ENCODE data around the gene ACSF3.
"Not testable (repeated sequence)": the region's sequence is repeated elsewhere in the genome, so short reads cannot be mapped to it uniquely, and the experiment has no call there.

ACSF3 gene

DNA sequence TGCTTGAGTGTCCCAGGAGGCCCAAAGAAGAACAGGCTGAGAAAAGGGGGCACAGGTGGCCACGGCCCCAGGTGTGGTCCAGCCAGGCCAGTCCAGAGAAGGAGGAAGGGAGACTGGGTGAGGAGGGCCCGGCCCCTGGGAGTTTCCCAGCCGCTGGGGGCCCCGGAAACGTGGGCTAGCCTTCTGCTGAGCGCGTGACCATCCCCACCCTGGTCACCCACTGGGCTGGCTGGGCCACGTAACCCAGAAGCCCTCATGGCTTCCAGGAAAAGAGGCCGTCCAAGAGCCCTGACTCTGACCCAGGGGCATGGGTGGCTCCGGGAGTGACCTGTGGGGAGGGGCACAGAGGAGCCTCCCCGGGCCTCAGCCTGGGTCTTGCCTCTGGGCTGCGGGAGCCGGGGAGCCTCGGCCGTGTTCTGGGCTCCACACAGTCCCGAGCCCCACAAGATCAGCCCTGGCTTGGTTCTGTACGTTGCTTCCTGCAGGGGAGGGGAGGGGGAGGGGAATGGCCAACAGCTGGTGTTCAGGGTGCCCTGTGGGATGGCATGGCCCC, 29.8 kb upstream of the ACSF3 start:
- no peaks in the 10 kb centered on the region for H3K4me1 ChIP-seq
- H3K27me3 ChIP-seq = peaks cover 52% of the 10 kb centered on the region
- no peak for DNase-seq
- no peaks in the 10 kb centered on the region; the same call in 1 of the 2 replicates for H3K9me3 ChIP-seq
- TF ChIP-seq, protein P1, sequence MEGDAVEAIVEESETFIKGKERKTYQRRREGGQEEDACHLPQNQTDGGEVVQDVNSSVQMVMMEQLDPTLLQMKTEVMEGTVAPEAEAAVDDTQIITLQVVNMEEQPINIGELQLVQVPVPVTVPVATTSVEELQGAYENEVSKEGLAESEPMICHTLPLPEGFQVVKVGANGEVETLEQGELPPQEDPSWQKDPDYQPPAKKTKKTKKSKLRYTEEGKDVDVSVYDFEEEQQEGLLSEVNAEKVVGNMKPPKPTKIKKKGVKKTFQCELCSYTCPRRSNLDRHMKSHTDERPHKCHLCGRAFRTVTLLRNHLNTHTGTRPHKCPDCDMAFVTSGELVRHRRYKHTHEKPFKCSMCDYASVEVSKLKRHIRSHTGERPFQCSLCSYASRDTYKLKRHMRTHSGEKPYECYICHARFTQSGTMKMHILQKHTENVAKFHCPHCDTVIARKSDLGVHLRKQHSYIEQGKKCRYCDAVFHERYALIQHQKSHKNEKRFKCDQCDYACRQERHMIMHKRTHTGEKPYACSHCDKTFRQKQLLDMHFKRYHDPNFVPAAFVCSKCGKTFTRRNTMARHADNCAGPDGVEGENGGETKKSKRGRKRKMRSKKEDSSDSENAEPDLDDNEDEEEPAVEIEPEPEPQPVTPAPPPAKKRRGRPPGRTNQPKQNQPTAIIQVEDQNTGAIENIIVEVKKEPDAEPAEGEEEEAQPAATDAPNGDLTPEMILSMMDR (IDR thresholded peaks at IDR 0.05; ENCODE audit: low read depth, low read length) = no peak
- no peak overlapping the region for H3K4me3 ChIP-seq (ENCODE audit: low read depth, low read length)
- H3K36me3 ChIP-seq = no peaks in the 10 kb centered on the region

DNA sequence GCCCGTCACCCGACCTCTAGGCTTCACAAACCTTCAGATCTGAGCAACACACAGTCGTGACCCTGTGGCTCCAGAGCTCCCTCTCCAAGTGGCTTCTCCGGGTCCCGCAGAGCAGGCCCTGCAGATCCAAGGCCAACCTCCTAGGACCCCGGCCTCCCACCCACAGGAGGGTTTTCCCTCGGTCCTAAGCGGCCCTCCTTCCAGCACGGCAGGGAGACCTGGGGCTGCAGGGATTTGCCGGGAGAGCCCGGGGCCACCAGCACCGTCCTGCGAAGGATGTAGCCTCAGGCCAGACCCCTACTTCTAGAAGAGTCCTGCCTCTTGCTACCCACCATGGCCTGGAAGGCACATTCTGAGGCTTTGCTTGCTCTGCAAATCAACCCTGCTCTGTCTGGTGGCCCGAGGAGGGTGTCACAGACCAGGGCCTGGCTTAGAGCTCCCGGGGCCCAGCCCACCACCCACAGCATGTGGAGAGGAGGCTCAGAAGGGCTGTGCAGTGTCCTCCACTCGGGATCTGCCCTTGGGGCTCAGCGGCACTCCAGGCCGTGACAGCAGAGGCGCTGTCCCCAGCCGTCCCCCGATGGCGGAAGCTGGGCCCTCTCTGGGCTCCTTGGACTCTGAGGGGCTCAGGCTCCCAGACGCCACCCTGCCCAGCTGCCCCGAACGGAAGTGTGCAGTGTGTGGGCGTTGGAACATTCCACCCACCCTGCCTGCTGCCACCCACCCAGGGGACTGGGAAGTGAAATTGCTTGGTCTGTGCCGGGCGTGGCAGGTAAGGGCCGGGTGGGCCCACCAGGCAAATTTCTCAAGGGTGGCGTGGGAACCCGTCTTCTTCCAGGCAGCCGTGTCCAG, 28.8 kb upstream of the ACSF3 start:
- Histone ChIP-seq H3K36me3 (no peaks in the 10 kb centered on the region), H3K27me3 (peaks cover 55% of the 10 kb centered on the region), H3K4me1 (no peaks in the 10 kb centered on the region)

DNA sequence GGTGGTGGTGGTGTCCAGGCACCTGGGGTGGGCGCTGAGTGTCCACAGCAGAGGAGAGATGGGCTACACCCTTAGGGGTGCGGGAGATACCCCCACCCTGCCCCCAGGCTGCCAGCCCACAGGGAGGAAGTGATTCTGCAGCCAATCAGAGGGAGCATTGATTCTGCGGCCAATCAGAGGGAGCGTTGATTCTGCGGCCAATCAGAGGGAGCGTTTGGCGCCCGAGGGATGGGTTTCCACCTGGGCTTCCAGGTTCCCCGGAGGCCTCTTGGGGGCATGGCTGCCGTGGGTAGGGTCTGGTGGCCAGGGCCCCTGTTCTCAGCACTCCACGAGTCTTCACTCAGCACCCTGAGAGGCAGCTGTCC, 28.2 kb upstream of the ACSF3 start:
- Histone ChIP-seq H3K4me1 (no peaks in the 10 kb centered on the region), H3K27me3 (peaks cover 59% of the 10 kb centered on the region), H3K9me3 (no peaks in the 10 kb centered on the region), H3K36me3 (no peaks in the 10 kb centered on the region), H3K4me3 (ENCODE audit: low read depth, low read length) (no peak overlapping the region)
- TF ChIP-seq, protein P1 (IDR thresholded peaks at IDR 0.05; ENCODE audit: low read depth, low read length) = no peak
- no peak for DNase-seq

More for the DNA sequence above, 28.8 kb upstream of the ACSF3 start:
- no peaks in the 10 kb centered on the region for H3K9me3 ChIP-seq
- DNase-seq = no peak
- no peak overlapping the region for H3K4me3 ChIP-seq (ENCODE audit: low read depth, low read length)
- TF ChIP-seq, protein P1 (IDR thresholded peaks at IDR 0.05; ENCODE audit: low read depth, low read length) = no peak

DNA sequence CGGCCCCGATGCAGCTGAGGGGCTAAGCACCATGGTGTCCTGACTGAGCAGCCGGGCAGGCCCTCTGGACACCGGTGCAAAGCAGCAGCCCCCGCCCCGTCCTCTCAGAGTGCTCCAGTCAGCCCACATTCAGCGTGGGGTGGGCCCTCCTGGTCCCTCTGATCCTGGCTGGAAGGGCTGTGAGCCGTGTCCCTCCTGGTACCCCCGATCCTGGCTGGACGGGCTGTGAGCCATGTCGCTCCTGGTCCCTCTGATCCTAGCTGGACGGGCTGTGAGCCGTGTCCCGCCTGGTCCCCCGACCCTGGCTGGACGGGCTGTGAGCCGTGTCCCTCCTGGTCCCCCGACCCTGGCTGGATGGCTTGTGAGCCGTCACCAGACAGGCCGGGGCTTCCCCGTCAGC, 26.9 kb upstream of the ACSF3 start:
- Histone ChIP-seq H3K9me3 (no peaks in the 10 kb centered on the region), H3K4me1 (no peaks in the 10 kb centered on the region), H3K36me3 (no peaks in the 10 kb centered on the region), H3K27me3 (peaks cover 54% of the 10 kb centered on the region), H3K4me3 (ENCODE audit: low read depth, low read length) (no peak overlapping the region)
- TF ChIP-seq, protein P1 (IDR thresholded peaks at IDR 0.05; ENCODE audit: low read depth, low read length) = no peak
- no peak for DNase-seq

DNA sequence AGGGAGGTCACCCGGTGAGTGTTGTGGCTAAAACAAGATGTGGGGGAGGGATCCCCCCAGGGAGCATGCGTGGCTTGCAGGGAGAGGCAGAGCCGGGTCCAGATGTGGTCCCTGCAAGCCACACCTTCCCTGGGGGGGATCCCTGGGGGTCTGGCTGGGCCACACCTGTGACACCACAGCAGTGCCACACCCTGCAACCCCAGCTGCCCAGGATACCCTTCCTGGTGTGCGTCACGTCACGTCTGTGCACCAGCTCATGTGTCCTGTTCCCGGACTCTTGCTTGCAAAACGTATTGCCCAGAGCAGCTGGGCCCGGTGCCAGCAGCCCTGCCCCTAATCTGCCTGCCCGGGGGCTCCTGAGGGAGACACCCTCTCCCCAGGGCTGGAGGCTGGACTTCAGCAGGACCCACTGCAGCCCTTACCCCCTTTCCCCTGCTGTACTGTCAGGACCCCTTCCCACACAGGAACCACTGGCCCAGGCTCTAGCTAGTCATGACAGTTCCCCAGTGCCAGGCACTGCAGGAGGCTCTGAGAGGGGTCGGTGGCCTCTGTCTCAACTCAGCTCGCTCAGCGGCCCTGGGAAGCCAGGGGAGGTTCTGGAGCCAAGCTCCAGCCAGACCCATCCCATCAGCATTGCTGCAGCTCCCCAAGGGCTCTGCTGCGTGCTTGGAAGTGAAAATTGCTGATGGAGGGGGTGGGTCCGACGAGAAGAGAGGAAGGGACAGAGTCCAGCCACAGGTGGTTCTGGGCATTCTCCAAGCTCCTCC, 25.8 kb upstream of the ACSF3 start:
- TF ChIP-seq, protein P1 (IDR thresholded peaks at IDR 0.05; ENCODE audit: low read depth, low read length) = no peak
- no peak overlapping the region for H3K4me3 ChIP-seq (ENCODE audit: low read depth, low read length)
- DNase-seq = no peak
- no peaks in the 10 kb centered on the region for H3K36me3 ChIP-seq
- H3K4me1 ChIP-seq = peaks cover 7% of the 10 kb centered on the region
- no peaks in the 10 kb centered on the region for H3K9me3 ChIP-seq
- peaks cover 57% of the 10 kb centered on the region for H3K27me3 ChIP-seq

DNA sequence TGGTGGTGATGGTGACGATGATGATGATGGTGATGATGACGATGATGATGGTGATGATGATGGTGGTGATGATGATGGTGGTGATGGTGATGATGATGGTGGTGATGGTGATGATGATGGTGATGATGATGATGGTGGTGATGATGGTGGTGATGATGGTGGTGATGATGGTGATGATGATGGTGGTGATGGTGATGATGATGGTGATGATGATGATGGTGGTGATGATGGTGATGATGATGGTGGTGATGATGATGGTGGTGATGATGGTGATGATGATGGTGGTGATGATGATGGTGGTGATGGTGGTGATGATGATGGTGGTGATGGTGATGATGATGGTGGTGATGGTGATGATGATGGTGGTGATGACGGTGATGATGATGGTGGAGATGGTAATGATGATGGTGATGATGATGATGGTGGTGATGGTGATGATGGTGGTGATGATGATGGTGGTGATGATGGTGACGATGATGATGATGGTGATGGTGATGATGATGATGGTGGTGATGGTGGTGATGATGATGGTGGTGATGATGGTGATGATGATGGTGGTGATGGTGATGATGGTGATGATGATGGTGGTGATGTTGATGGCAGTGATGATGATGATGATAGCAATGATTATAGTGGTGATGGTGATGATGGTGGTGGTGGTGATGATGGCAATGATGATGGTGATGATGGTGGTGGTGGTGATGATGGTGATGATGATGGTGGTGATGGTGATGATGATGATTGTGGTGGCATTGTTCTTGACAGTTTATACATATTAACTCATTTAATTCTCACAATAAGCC, 24.6 kb upstream of the ACSF3 start:
- H3K9me3 ChIP-seq; H3K4me3 ChIP-seq (ENCODE audit: low read depth, low read length); DNase-seq; H3K36me3 ChIP-seq; H3K4me1 ChIP-seq: not testable (repeated sequence)
- H3K27me3 ChIP-seq = peaks cover 67% of the 10 kb centered on the region

Data from BE2C (cell line).